MM.1S (cell line): Measurements from ENCODE around the gene ACOX3.

ENCODE experiments used
- DNase-seq: peaks from one replicate; pipeline ENCODE4 v3.0.0-alpha.2; 2015
- H2AFZ ChIP-seq: fragments of 300-600 bp; sonication (generic); 2 replicates; pipeline ENCODE4 v1.6.0; 2016; ENCODE audit warnings: antibody characterized with exemption, low read length
- H3F3A ChIP-seq: fragments of 300-600 bp; sonication (generic); 2 replicates; pipeline ENCODE4 v1.6.1; 2016; ENCODE audit warnings: mild to moderate bottlenecking, antibody characterized with exemption, low read length, moderate library complexity, mixed read lengths; ENCODE audit not compliant: insufficient read depth
- H3K27ac ChIP-seq: fragments of 300-600 bp; sonication (generic); 2 replicates; pipeline ENCODE4 v1.5.1; 2016; ENCODE audit warnings: mild to moderate bottlenecking, low read length
- H3K27me3 ChIP-seq: fragments of 300-600 bp; sonication (generic); replicated peaks from 2 replicates; pipeline ENCODE4 v1.6.0; 2016; ENCODE audit warnings: low read length; ENCODE audit not compliant: insufficient read depth
- H3K36me3 ChIP-seq: fragments of 300-600 bp; sonication (generic); replicated peaks from 2 replicates; pipeline ENCODE4 v1.6.1; 2016; ENCODE audit warnings: mild to moderate bottlenecking, low read length, mixed read lengths; ENCODE audit not compliant: insufficient read depth
- H3K4me1 ChIP-seq: fragments of 300-600 bp; sonication (generic); 2 replicates; pipeline ENCODE4 v1.6.1; 2016; ENCODE audit warnings: low read length, mixed read lengths
- H3K4me2 ChIP-seq: fragments of 300-600 bp; sonication (generic); 2 replicates; pipeline ENCODE4 v1.6.0; 2016; ENCODE audit warnings: low read depth, low read length
- H3K4me3 ChIP-seq: fragments of 300-600 bp; sonication (generic); 2 replicates; pipeline ENCODE4 v1.5.1; 2016; ENCODE audit warnings: low read length, mixed read lengths
- H3K79me2 ChIP-seq: fragments of 300-600 bp; sonication (generic); 2 replicates; pipeline ENCODE4 v1.6.1; 2016; ENCODE audit warnings: mixed run types, low read length, mixed read lengths
- H3K9ac ChIP-seq: fragments of 300-600 bp; sonication (generic); 2 replicates; pipeline ENCODE4 v1.6.1; 2016; ENCODE audit warnings: low read length, mixed read lengths
- H3K9me2 ChIP-seq: fragments of 300-600 bp; sonication (generic); replicated peaks from 2 replicates; pipeline ENCODE4 v1.6.1; 2016; ENCODE audit warnings: mild to moderate bottlenecking, low read length, mixed read lengths; ENCODE audit not compliant: insufficient read depth
- H3K9me3 ChIP-seq: fragments of 300-600 bp; sonication (generic); replicated peaks from 2 replicates; pipeline ENCODE4 v1.6.1; 2016; ENCODE audit warnings: mild to moderate bottlenecking, low read length, mixed read lengths; ENCODE audit not compliant: insufficient read depth
- H4K20me1 ChIP-seq: fragments of 300-600 bp; sonication (generic); 2 replicates; pipeline ENCODE4 v1.6.1; 2016; ENCODE audit warnings: mild to moderate bottlenecking, low read length, moderate library complexity, mixed read lengths; ENCODE audit not compliant: insufficient read depth
- EZH2 ChIP-seq: fragments of 300-600 bp; sonication (generic); optimal IDR thresholded peaks from 2 replicates; pipeline ENCODE3; 2017; ENCODE audit warnings: low read depth, mild to moderate bottlenecking, antibody characterized with exemption, low read length, mixed read lengths
- EZH2phosphoT487 ChIP-seq: fragments of 300-600 bp; sonication (generic); IDR thresholded peaks from 2 replicates; pipeline ENCODE4 v1.6.1; 2018; ENCODE audit warnings: antibody characterized with exemption, low read length
- TF ChIP-seq, protein P1 (sequence below): fragments of 300-600 bp; sonication (generic); IDR thresholded peaks from 2 replicates; pipeline ENCODE4 v1.5.1; 2016; ENCODE audit warnings: antibody characterized with exemption, low read length, mixed read lengths

The ACOX3 gene

GRCh38 chr4:8405516-8405875 is 35.0 kb downstream of the ACOX3 start:
- Histone ChIP-seq H3K27ac (no peak overlapping the region), H3K9me2 (no peaks in the 10 kb centered on the region), H3K4me3 (no peak overlapping the region), H4K20me1 (no peaks in the 10 kb centered on the region), H3K4me1 (no peaks in the 10 kb centered on the region), H3K79me2 (no peaks in the 10 kb centered on the region), H3K4me2 (no peak overlapping the region), H2AFZ (no peak overlapping the region), H3K9me3 (no peaks in the 10 kb centered on the region), H3K9ac (no peak overlapping the region), H3K27me3 (no peaks in the 10 kb centered on the region), H3F3A (no peaks in the 10 kb centered on the region), H3K36me3 (no peaks in the 10 kb centered on the region)
- no peak for DNase-seq
- TF ChIP-seq EZH2: no peak
- TF ChIP-seq, protein P1, sequence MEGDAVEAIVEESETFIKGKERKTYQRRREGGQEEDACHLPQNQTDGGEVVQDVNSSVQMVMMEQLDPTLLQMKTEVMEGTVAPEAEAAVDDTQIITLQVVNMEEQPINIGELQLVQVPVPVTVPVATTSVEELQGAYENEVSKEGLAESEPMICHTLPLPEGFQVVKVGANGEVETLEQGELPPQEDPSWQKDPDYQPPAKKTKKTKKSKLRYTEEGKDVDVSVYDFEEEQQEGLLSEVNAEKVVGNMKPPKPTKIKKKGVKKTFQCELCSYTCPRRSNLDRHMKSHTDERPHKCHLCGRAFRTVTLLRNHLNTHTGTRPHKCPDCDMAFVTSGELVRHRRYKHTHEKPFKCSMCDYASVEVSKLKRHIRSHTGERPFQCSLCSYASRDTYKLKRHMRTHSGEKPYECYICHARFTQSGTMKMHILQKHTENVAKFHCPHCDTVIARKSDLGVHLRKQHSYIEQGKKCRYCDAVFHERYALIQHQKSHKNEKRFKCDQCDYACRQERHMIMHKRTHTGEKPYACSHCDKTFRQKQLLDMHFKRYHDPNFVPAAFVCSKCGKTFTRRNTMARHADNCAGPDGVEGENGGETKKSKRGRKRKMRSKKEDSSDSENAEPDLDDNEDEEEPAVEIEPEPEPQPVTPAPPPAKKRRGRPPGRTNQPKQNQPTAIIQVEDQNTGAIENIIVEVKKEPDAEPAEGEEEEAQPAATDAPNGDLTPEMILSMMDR: no peak
- TF ChIP-seq EZH2phosphoT487: no peak

GRCh38 chr4:8404791-8405515 is 35.6 kb downstream of the ACOX3 start:
- H3K79me2 ChIP-seq: no peaks in the 10 kb centered on the region
- DNase-seq: no peak
- no peak overlapping the region for H3K9ac ChIP-seq
- H3K9me3 ChIP-seq: no peaks in the 10 kb centered on the region
- H3K4me3 ChIP-seq: no peak overlapping the region
- TF ChIP-seq, protein P1: no peak
- TF ChIP-seq EZH2: no peak
- H3K4me2 ChIP-seq: no peak overlapping the region
- no peaks in the 10 kb centered on the region for H3K4me1 ChIP-seq
- no peaks in the 10 kb centered on the region for H3K36me3 ChIP-seq
- no peaks in the 10 kb centered on the region for H3F3A ChIP-seq
- H2AFZ ChIP-seq: no peak overlapping the region
- no peaks in the 10 kb centered on the region for H3K27me3 ChIP-seq
- no peak overlapping the region for H3K27ac ChIP-seq
- no peaks in the 10 kb centered on the region for H4K20me1 ChIP-seq
- H3K9me2 ChIP-seq: no peaks in the 10 kb centered on the region

GRCh38 chr4:8403976-8404375 is 36.5 kb downstream of the ACOX3 start:
- H3K27ac ChIP-seq: no peak overlapping the region

More at GRCh38 chr4:8403976-8404375, 36.5 kb downstream of the ACOX3 start:
- H3K79me2 ChIP-seq: no peaks in the 10 kb centered on the region
- DNase-seq: no peak
- no peaks in the 10 kb centered on the region for H3K36me3 ChIP-seq
- TF ChIP-seq EZH2phosphoT487 (no peak), EZH2 (no peak)
- TF ChIP-seq, protein P1: no peak
- H3K27me3 ChIP-seq: no peaks in the 10 kb centered on the region
- H3K4me2 ChIP-seq: no peak overlapping the region
- H2AFZ ChIP-seq: no peak overlapping the region
- H3K9ac ChIP-seq: no peak overlapping the region
- no peaks in the 10 kb centered on the region for H3K9me2 ChIP-seq
- no peaks in the 10 kb centered on the region for H3K4me1 ChIP-seq
- no peaks in the 10 kb centered on the region for H3K9me3 ChIP-seq
- no peaks in the 10 kb centered on the region for H3F3A ChIP-seq
- no peak overlapping the region for H3K4me3 ChIP-seq
- no peaks in the 10 kb centered on the region for H4K20me1 ChIP-seq
